Mucosa of descending colon (tissue), 3 donors: Measurements from ENCODE around the gene SPATA1. TPM values are rescaled to one million over a fixed set of nuclear protein-coding genes. Genes with fewer than 3 reads are reported as not detected.

Source experiments
- ATAC-seq: fragments of 200-7000 bp; cut with Tn5 transposase; one replicate; pipeline ENCODE4 v1.9.1; 2020; ENCODE audit warnings: mild to moderate bottlenecking, moderate library complexity
- DNase-seq, 3 donors: peaks; one replicate each; pipeline ENCODE4 v3.0.0-alpha.2; 2020
- H3K36me3 ChIP-seq: fragments of 200-600 bp; one replicate; pipeline ENCODE4 v1.8.0; 2021; ENCODE audit warnings: low read depth, mild to moderate bottlenecking
- H3K4me1 ChIP-seq: fragments of 200-600 bp; one replicate; pipeline ENCODE4 v1.8.0; 2021; ENCODE audit warnings: low read depth, mild to moderate bottlenecking
- H3K4me3 ChIP-seq: fragments of 200-600 bp; one replicate; pipeline ENCODE4 v1.8.0; 2021; ENCODE audit warnings: mild to moderate bottlenecking
- H3K9me3 ChIP-seq: fragments of 200-600 bp; one replicate; pipeline ENCODE4 v1.8.0; 2021; ENCODE audit warnings: mild to moderate bottlenecking
- CTCF ChIP-seq: fragments of 200-600 bp; IDR thresholded peaks from one replicate; pipeline ENCODE4 v1.8.0; 2022; ENCODE audit warnings: antibody characterized with exemption, mild to moderate bottlenecking
- intact Hi-C, 2 donors: fragments of 100-400 bp; cut with DNase I in 1 of 2; cut with micrococcal nuclease in 1 of 2; formaldehyde crosslinking; loops; one replicate each; pipeline versions ENCODE4 v1.11.0 to v1.11.1; 2022; cut with DNase I, micrococcal nuclease
- long read RNA-seq, 2 donors: library from polyadenylated mRNA; unstranded; transcript quantifications; one replicate each; pipeline ENCODE4 v2.0.0, GENCODE V29; 2019 to 2021
- total RNA-seq, 3 donors: library from RNA; stranded (reverse); fragmentation: NEBNext Ultra II Directional in 2 of 3; extraction: Animal tissue kit (Norgen Biotek cat#: 25700) in 2 of 3; gene quantifications; one replicate each; pipeline versions ENCODE4 v1.2.1 to v1.2.4, GENCODE V29; 2021 to 2023
- donor health status: DM: no; HTN: no; CAD: no; lungs with moderate emphysema.
- donor health status: DM: no; HTN: no; CAD: no.
- donor health status: DM: no; HTN: yes; CAD: no.

SPATA1 gene
- total RNA-seq: 1 to 10 TPM; 2.0 to 3.8 (median 3.5) TPM
- long read RNA-seq, donor 1, partial matches to known transcripts: 0 of 4 reads
- long read RNA-seq, donor 1, other reads (novel, unspliced or antisense): 4 of 4 reads
- long read RNA-seq, donor 2, partial matches to known transcripts: 0 of 8 reads
- long read RNA-seq, donor 2, other reads (novel, unspliced or antisense): 8 of 8 reads

- TF ChIP-seq CTCF: no peak
- peak; percentile 99 for DNase-seq
- no peaks in the 10 kb centered on the region for H3K36me3 ChIP-seq
- H3K4me3 ChIP-seq: peak within 1 kb of the TSS; percentile 80
- ATAC-seq: peak; percentile 95
- no peaks in the 10 kb centered on the region for H3K9me3 ChIP-seq
- peaks cover 21% of the 10 kb centered on the region for H3K4me1 ChIP-seq
- intact Hi-C loops: no loop called here
Observed at GRCh38 chr1:84506002-84506728, at the start of gene SPATA1, which contains the start of gene GNG5. Gene SPATA1 (plus strand): TSS chr1:84506386. CDS start chr1:84516360, 9,974 bp downstream. Gene GNG5 (minus strand): TSS chr1:84506581. CDS start chr1:84506091, 490 bp downstream.

- intact Hi-C loops: no loop called here
- no peak overlapping the region for H3K4me3 ChIP-seq
- no peak for TF ChIP-seq CTCF
- ATAC-seq: no peak
- no peaks in the 10 kb centered on the region for H3K9me3 ChIP-seq
- no peak for DNase-seq
- no peaks in the 10 kb centered on the region for H3K36me3 ChIP-seq
- H3K4me1 ChIP-seq: no peaks in the 10 kb centered on the region
Observed at GRCh38 chr1:84462118-84462517, 44.1 kb upstream of the SPATA1 start.

GRCh38 chr1:84467298-84467697 lies 38.9 kb upstream of the SPATA1 start:
- ATAC-seq (no peak), DNase-seq (no peak)
- H3K36me3 ChIP-seq: no peaks in the 10 kb centered on the region
- no peak for TF ChIP-seq CTCF
- no peaks in the 10 kb centered on the region for H3K4me1 ChIP-seq
- no peak overlapping the region for H3K4me3 ChIP-seq
- intact Hi-C loops: no loop called here
- H3K9me3 ChIP-seq: no peaks in the 10 kb centered on the region

GRCh38 chr1:84476225-84476624 lies 30.0 kb upstream of the SPATA1 start:
- H3K36me3 ChIP-seq: no peaks in the 10 kb centered on the region
- H3K4me1 ChIP-seq: peaks cover 9% of the 10 kb centered on the region
- DNase-seq: no peak
- no peak overlapping the region for H3K4me3 ChIP-seq
- intact Hi-C loops: no loop called here
- H3K9me3 ChIP-seq: no peaks in the 10 kb centered on the region
- ATAC-seq: no peak
- no peak for TF ChIP-seq CTCF

- intact Hi-C loops: no loop called here
- DNase-seq (peak; percentile 78 to 83 (median 78)), ATAC-seq (peak; percentile 95)
- no peak for TF ChIP-seq CTCF
- no peaks in the 10 kb centered on the region for H3K36me3 ChIP-seq
- peaks cover 14% of the 10 kb centered on the region for H3K4me1 ChIP-seq
- peak within 1 kb of the TSS; percentile 60 for H3K4me3 ChIP-seq
- H3K9me3 ChIP-seq: no peaks in the 10 kb centered on the region
Observed at GRCh38 chr1:84478876-84479868, 27.0 kb upstream of the SPATA1 start, which contains the start of gene RPF1. Gene RPF1 (plus strand): TSS chr1:84479266. CDS start chr1:84479282, 16 bp downstream.
